ENCODE data around the gene PLEKHA5.

DNA sequence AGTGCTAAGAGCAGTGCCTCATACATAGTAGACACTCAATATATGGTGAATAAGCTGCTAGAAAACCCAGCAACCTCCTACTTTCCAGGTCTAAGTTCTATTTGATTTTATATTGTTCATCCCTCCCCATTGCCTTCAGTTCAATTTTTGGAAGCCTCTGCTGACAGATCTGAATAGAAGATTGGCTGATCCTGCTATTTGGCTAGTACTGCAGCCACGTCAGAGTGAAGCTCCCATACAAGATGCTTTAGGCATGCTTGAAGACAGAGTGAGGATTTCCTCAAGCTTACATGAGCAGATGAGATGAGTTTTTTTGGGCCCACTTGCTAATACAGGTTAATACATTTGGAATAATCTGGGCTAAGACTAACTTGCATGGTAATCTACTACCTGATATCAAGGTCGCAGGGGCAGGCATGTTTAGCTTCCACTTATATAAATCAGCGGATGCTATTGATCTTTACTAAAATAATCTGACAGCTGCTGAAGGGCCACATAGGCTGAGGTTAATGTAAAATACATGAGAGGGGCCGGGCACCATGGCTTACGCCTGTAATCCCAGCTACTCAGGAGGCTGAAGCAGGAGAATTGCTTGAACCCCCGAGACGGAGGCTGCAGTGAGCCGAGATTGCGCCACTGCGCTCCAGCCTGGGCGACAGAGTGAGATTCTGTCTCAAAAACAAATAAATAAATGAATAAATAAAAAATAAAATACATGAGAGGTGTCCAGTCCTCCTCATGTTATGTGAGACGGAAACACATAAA, 293.8 kb downstream of the PLEKHA5 start:
- TF ChIP-seq, protein P1, sequence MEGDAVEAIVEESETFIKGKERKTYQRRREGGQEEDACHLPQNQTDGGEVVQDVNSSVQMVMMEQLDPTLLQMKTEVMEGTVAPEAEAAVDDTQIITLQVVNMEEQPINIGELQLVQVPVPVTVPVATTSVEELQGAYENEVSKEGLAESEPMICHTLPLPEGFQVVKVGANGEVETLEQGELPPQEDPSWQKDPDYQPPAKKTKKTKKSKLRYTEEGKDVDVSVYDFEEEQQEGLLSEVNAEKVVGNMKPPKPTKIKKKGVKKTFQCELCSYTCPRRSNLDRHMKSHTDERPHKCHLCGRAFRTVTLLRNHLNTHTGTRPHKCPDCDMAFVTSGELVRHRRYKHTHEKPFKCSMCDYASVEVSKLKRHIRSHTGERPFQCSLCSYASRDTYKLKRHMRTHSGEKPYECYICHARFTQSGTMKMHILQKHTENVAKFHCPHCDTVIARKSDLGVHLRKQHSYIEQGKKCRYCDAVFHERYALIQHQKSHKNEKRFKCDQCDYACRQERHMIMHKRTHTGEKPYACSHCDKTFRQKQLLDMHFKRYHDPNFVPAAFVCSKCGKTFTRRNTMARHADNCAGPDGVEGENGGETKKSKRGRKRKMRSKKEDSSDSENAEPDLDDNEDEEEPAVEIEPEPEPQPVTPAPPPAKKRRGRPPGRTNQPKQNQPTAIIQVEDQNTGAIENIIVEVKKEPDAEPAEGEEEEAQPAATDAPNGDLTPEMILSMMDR (IDR thresholded peaks at IDR 0.05) = no peak
- TF ChIP-seq POLR2A (IDR thresholded peaks at IDR 0.05) = no peak

Data from heart left ventricle (tissue), 13 donors.